GM12878 (cell line): Measurements from ENCODE around the gene MYO9B.

Experiments
- CHD1 ChIP-seq: IDR thresholded peaks from 2 replicates; pipeline ENCODE4 v1.6.1; 2012; ENCODE audit warnings: low read depth, low read length, improper control_type of control experiment
- DPF2 ChIP-seq: fragments of 450-650 bp; IDR thresholded peaks from 2 replicates; pipeline ENCODE4 v1.6.1; 2017; ENCODE audit warnings: mild to moderate bottlenecking
- EP300 ChIP-seq, 2 experiments: fragments of 150-350 bp in 1 of 2; IDR thresholded peaks; 2 replicates each; pipeline ENCODE4 v1.6.1; 2011 to 2012; ENCODE audit warnings: low read depth in 2 of 2, low read length in 2 of 2, borderline replicate concordance in 1 of 2, improper control_type of control experiment in 1 of 2, inconsistent platforms in 1 of 2; ENCODE audit not compliant: control insufficient read depth in 1 of 2
- FOS ChIP-seq: IDR thresholded peaks from 3 replicates; pipeline ENCODE4 v1.6.1; 2011; ENCODE audit warnings: borderline replicate concordance; ENCODE audit not compliant: insufficient read length; ENCODE audit errors: extremely low read depth
- POLR2AphosphoS5 ChIP-seq: IDR thresholded peaks from 2 replicates; pipeline ENCODE4 v1.6.1; 2011; ENCODE audit warnings: mild to moderate bottlenecking, low read length, inconsistent platforms
- RAD21 ChIP-seq: IDR thresholded peaks from 2 replicates; pipeline ENCODE4 v1.6.1; 2011; ENCODE audit warnings: mild to moderate bottlenecking, low read depth, low read length, moderate library complexity; ENCODE audit not compliant: insufficient read depth
- SIN3A ChIP-seq: IDR thresholded peaks from 2 replicates; pipeline ENCODE4 v1.6.1; 2012; ENCODE audit warnings: low read depth, low read length, improper control_type of control experiment
- SMARCA5 ChIP-seq: fragments of 450-650 bp; IDR thresholded peaks from 2 replicates; pipeline ENCODE4 v1.6.1; 2017; ENCODE audit warnings: mild to moderate bottlenecking
- TAF1 ChIP-seq: IDR thresholded peaks from 2 replicates; pipeline ENCODE4 v1.6.1; 2011; ENCODE audit warnings: mild to moderate bottlenecking, low read depth, low read length, borderline replicate concordance
- TF ChIP-seq, protein P1 (sequence below), 3 experiments: IDR thresholded peaks in 2 of 3; conservative IDR thresholded peaks in 1 of 3; 2 replicates each; pipeline ENCODE4 v1.5.1; 2011; ENCODE audit warnings: low read depth in 3 of 3, low read length in 3 of 3, mild to moderate bottlenecking in 3 of 3, control low read depth in 2 of 3, moderate library complexity in 2 of 3, inconsistent platforms in 1 of 3, mixed read lengths in 1 of 3; ENCODE audit not compliant: control insufficient read depth in 2 of 3, insufficient read depth in 1 of 3; ENCODE audit errors: extremely low read depth in 1 of 3

DNA sequence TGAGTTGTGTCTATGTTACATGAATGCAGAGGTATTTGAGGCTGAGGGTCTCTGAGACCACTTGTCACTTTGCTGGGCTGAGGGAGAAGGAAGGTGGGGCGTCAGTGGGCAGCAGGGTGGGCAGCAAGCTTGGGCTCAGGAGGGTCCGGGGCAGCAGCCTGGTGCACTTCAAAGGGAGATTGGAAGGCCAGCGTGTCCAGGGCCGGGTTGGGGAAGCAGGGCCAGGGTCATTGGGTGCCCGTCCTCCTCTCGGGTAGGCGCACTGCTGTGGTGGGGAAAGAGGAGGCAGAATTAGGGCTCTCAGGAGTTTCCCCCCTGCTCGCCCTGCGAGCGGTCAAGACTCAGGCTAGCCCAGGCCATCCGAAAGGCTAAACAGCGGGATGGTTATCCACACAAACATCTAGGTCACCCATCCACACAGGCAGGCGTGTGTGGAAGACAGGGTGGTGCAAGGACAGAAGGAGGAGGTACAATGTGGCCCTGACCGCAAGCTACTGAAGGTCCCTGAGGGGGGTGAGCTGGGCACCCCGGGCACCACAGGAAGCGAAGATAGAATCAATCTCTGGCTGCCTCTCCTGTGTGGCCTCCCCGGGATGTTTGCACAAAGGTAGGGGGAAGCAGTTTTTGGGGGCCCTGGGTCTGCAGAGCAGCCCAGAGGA lies 37.7 kb downstream of the MYO9B start:
- TF ChIP-seq FOS (no peak), CHD1 (no peak), EP300 (IDR thresholded peaks at IDR 0.05; ENCODE audit: borderline replicate concordance in 1 of 2, control insufficient read depth in 1 of 2, low read depth in 2 of 2, low read length in 2 of 2) (no peak), POLR2AphosphoS5 (no peak), SIN3A (no peak), SMARCA5 (no peak), TAF1 (no peak), RAD21 (no peak), DPF2 (no peak)
- TF ChIP-seq, protein P1, sequence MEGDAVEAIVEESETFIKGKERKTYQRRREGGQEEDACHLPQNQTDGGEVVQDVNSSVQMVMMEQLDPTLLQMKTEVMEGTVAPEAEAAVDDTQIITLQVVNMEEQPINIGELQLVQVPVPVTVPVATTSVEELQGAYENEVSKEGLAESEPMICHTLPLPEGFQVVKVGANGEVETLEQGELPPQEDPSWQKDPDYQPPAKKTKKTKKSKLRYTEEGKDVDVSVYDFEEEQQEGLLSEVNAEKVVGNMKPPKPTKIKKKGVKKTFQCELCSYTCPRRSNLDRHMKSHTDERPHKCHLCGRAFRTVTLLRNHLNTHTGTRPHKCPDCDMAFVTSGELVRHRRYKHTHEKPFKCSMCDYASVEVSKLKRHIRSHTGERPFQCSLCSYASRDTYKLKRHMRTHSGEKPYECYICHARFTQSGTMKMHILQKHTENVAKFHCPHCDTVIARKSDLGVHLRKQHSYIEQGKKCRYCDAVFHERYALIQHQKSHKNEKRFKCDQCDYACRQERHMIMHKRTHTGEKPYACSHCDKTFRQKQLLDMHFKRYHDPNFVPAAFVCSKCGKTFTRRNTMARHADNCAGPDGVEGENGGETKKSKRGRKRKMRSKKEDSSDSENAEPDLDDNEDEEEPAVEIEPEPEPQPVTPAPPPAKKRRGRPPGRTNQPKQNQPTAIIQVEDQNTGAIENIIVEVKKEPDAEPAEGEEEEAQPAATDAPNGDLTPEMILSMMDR (IDR thresholded peaks at IDR 0.05 in 2 of 3, conservative IDR thresholded peaks at IDR 0.05 in 1 of 3; ENCODE audit: control insufficient read depth in 2 of 3, extremely low read depth in 1 of 3, insufficient read depth in 1 of 3, low read depth in 3 of 3, low read length in 3 of 3) = no peak
